GM18520 (cell line): ENCODE measurements around the gene CPNE7.

Experiments used
- ATAC-seq: cut with Tn5 transposase; IDR thresholded peaks from one replicate; pipeline ENCODE4 v1.9.1; 2021; ENCODE audit not compliant: unreplicated experiment

The CPNE7 gene

GRCh38 chr16:89575247-89576152, at the start of gene CPNE7:
CPNE7 (plus strand) TSS chr16:89575758; CDS start chr16:89575898, 140 bp downstream.
- no peak for ATAC-seq

- ATAC-seq, result no peak
These were observed 46.5 kb upstream of the CPNE7 start for GRCh38 chr16:89529097-89529496.

DNA sequence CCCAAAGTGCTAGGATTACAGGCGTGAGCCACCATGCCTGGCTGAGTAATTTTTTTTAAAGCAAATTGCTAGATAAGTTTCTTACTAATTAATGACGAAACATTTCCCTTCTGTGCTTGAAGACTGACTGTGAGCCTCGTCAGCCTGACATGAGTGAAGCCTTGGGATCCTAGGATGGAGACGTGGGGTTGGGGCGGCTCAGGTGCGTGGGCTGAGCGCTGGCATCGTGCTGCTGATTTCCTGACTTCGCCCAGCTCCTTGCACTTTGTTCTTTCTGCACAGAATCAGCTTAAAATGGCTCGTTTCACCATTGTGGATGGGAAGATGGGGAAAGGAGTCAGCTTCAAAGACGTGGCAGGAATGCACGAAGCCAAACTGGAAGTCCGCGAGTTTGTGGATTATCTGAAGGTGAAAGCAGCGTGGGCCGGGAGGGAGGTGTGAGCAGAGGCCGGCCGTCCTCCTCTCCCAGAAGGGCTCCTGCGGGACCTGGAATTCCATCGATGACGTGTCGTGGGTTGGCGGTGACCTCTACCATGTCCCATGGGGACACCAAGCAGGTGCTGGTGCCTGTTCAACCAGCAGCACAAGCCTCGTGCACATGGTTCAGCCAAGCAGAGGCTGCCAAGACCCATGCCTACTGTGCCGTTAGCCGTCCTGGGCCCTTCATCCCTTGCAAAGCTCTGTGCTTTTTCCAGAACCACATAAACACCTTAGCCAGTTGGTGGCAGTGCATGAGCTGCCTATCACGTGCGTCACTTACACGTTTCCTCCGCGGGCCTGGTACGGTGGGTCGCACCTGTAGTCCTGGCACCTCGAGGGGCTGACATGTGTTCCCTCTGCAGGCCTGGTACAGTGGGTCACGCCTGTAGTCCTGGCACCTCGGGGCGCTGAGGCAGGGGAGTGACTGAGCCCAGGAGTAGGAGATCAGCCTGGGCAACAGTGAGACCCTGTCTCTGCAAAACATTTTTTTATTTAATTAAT, 44.9 kb upstream of the CPNE7 start:
- ATAC-seq, result no peak

DNA sequence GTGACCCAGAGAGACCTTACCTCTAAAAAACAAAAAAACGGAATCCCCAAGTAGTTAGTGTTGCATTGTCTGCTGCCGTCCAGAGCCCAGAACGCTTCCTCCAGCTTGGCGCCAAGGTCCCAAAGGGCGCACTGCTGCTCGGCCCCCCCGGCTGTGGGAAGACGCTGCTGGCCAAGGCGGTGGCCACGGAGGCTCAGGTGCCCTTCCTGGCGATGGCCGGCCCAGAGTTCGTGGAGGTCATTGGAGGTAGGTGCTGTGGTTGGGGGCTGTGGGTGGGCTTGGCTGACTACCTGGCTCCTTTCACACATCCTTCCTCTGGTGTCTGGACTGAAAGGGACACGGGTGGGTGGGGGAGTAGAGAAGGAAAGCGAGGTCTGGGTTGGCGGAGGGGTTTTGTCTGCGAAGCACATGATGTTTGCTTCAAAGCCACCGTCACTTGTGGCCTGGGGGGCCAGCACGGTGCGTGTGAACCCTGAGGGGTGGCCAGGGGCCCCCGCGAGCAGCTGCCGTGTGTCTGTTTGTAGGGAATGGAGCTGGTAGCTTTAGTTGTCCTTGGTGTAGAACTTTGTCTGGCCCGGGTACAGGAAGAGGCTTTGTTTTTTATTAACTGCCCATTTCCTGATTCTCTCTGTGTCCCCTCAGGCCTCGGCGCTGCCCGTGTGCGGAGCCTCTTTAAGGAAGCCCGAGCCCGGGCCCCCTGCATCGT, 43.6 kb upstream of the CPNE7 start:
- ATAC-seq, result no peak

- no peak for ATAC-seq
These were observed 41.3 kb upstream of the CPNE7 start for GRCh38 chr16:89534252-89534756.

GRCh38 chr16:89536371-89536770, 39.2 kb upstream of the CPNE7 start:
- no peak for ATAC-seq

- no peak for ATAC-seq
These were observed 38.5 kb upstream of the CPNE7 start for GRCh38 chr16:89536886-89537548.

GRCh38 chr16:89537549-89537925, 38.0 kb upstream of the CPNE7 start:
- no peak for ATAC-seq

DNA sequence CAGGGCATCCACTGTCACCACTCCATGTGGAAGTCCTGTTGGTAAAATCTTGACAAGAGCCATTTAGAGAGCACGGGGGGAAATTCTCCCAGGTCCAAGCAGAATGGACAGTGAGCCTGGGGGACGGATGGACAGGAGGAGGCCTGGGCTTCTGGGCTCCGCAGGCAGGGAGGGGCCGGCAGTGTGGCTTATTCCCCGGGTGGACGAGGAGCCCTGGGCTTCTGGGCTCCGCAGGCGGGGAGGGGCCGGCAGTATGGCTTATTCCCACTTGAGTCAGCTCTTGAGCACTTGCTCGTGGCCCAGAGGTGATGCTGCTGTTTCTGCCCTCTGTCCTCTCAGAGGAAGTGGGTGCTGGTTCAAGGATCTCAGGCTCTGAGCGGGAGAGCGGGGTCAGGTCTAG, 37.3 kb upstream of the CPNE7 start:
- no peak for ATAC-seq

- no peak for ATAC-seq
These were observed 35.0 kb upstream of the CPNE7 start for GRCh38 chr16:89540557-89540956.

- ATAC-seq, result no peak
These were observed 33.8 kb upstream of the CPNE7 start for GRCh38 chr16:89541792-89542191.

DNA sequence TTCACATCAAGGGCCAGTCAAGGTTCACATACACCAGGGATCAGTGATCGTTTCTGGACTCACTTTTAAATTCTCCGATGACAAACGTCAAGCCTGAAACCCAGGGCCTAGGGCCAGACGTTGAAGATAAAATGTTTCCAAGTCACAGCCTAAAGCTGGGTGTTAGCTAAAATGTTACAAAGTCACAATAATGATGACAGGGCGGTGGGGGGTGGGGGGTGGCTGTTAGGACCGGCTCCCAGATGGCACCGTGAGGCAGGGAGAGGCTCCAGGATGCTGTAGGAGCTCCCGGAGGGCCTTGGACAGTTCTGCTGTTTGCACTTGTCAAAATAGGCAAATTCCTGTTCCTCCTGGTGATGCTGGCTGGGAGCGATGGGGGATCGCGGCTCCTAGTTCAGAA, 31.4 kb upstream of the CPNE7 start:
- no peak for ATAC-seq

DNA sequence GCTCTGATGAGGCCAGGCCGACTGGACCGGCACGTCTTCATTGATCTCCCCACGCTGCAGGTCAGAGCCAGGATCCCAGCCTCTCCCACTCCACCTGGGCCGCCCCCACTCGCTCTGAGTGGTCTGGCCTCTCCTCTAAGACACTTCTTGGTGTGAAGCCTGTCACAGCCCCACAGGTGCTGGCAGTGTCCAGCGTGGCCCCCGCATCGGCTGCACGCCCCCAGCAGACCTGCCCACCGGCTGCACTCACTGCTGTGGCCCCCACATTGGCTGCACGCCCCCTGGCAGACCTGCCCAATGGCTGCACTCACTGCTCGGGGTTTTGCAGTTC, 30.9 kb upstream of the CPNE7 start:
- ATAC-seq, result no peak

GRCh38 chr16:89545044-89545830, 30.3 kb upstream of the CPNE7 start:
- no peak for ATAC-seq

DNA sequence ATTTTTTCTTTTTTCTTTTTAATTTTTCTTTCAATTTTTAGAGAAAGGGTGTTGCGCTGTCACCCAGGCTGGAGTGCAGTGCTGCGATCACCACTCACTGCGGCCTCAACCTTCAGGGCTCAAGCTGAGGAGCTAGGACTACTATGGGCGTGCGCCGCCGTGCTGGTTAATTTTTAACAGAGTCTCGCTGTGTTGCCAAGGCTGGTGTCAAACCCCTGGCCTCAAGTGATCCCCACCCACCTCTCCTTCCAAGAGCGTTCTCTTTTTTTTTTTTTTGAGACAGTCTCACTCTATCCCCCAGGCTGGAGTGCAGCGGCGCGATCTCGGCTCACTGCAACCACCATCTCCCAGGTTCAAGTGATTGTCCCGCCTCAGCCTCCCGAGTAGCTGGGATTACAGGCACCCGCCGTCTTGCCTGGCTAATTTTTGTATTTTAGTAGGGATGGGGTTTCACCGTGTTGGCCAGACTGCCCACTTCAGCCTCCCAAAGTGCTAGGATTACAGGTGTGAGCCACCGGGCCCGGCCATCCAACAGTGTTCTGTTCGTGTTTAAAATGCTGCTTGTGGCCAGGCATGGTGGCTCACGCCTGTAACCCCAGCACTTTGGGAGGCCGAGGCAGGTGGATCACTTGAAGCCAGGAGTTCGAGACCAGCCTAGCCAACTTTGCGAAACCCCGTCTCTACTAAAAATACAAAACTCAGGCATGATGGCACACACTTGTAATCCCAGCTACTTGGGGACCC, 29.6 kb upstream of the CPNE7 start:
- ATAC-seq, result no peak

DNA sequence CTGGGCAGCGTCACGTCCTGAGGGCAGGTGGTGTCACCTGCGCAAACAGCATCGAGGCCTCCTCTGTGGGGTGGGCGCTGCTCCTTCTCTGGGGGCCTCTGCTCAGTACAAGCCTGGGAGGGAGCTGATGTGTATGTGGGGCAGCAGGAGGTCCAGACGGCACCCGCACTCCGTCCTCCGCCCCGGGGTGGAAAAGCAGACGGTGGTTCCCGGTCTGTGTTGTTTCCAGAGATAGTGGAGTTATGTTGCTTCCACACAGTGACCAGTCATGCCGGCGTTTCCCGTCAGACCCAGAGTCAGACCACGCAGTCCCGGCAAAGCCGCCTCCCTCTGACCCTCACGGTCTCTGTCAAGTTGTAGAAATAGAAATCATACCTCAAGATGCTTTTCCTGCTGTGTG, 28.8 kb upstream of the CPNE7 start:
- no peak for ATAC-seq

- ATAC-seq, result no peak
These were observed 28.3 kb upstream of the CPNE7 start for GRCh38 chr16:89547291-89547690.

DNA sequence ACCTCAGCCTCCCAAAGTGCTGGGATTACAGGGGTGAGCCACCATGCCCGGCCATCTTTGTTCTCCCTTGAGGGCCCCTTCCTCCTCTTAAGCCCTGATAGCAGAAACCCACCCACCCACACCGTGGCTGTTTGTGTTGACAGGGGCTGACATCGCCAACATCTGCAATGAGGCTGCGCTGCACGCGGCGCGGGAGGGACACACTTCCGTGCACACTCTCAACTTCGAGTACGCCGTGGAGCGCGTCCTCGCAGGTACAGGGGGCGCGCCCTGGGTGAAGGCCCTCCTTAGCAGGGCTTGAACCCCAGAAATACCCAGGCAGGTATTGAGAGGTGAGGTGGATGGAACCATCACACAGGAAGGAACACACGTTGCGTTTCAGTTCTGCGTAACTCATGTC, 27.7 kb upstream of the CPNE7 start:
- ATAC-seq, result no peak

DNA sequence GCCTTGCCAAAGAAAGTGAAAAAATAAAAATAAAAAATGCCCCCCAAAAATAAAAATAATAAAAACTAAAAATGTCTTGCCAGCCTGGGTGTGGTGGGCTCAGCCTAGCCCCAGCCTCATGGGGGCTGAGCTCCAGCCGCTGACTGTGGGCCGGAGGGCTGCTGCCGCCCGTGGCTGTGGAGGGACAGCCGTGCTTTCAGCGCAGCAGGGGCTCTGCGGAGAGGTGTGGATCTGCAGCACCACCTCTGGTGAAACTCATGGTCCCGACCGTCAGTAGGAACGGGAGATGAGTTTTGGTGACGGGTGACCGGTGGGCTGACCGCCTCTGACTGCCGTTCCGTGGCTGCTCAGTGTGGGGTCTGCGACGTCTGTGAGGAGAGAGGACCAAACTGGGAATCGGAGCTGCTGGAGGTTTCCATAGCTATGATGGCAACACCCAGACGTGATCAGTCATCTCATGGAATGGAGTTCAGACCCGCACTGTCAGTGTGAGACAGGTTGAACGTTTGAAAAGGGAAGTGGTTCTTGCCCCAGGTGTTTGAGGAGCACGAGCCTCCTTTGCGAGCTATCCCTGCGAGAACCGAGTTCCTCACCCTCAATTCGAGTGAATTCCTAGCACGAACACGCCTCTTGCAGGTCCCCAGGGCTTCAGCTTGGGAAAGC, 27.1 kb upstream of the CPNE7 start:
- no peak for ATAC-seq
